Neural cell (in vitro differentiated cells): Measurements from ENCODE around the gene PHACTR1. TPM values are rescaled to one million over a fixed set of nuclear protein-coding genes. Genes with fewer than 3 reads are reported as not detected.

Source experiments
- H2AFZ ChIP-seq: fragments of 200-600, 300-800 bp; sonication (generic), shearing (Covaris generic); 2 replicates; pipeline ENCODE4 v1.6.0; 2014; ENCODE audit warnings: low read depth, mild to moderate bottlenecking, antibody characterized with exemption, low read length, moderate library complexity
- H3F3A ChIP-seq: fragments of 200-600 bp; shearing (Covaris generic); 2 replicates; pipeline ENCODE4 v1.6.1; 2016; ENCODE audit warnings: mild to moderate bottlenecking, moderate library complexity, mixed read lengths, antibody characterized with exemption, low read length; ENCODE audit not compliant: insufficient read depth, poor library complexity, severe bottlenecking
- H3K27ac ChIP-seq: fragments of 200-600, 300-800 bp; sonication (generic), shearing (Covaris generic); 2 replicates; pipeline ENCODE4 v1.5.1; 2014; ENCODE audit warnings: mild to moderate bottlenecking, low read length, moderate library complexity
- H3K27me3 ChIP-seq: fragments of 300-800, 200-600 bp; sonication (generic), shearing (Covaris generic); 2 replicates; pipeline ENCODE4 v1.6.0; 2014; ENCODE audit warnings: mild to moderate bottlenecking, low read depth, low read length, moderate library complexity; ENCODE audit not compliant: insufficient read depth
- H3K36me3 ChIP-seq: fragments of 300-800, 200-600 bp; sonication (generic), shearing (Covaris generic); 2 replicates; pipeline ENCODE4 v1.5.1; 2014; ENCODE audit warnings: mild to moderate bottlenecking, antibody characterized with exemption, low read length, moderate library complexity; ENCODE audit not compliant: insufficient read depth
- H3K4me2 ChIP-seq: fragments of 300-800, 200-600 bp; sonication (generic), shearing (Covaris generic); 2 replicates; pipeline ENCODE4 v1.6.0; 2014; ENCODE audit warnings: mild to moderate bottlenecking, low read length
- H3K4me3 ChIP-seq: fragments of 300-800, 200-600 bp; sonication (generic), shearing (Covaris generic); 2 replicates; pipeline ENCODE4 v1.5.1; 2014; ENCODE audit warnings: mild to moderate bottlenecking, low read length, moderate library complexity
- H3K79me2 ChIP-seq: fragments of 200-600 bp; shearing (Covaris generic); replicated peaks from 2 replicates; pipeline ENCODE4 v1.6.0; 2014; ENCODE audit warnings: mild to moderate bottlenecking, low read length, moderate library complexity; ENCODE audit not compliant: insufficient read depth
- H3K9ac ChIP-seq: fragments of 300-800, 200-600 bp; sonication (generic), shearing (Covaris generic); 2 replicates; pipeline ENCODE4 v1.6.1; 2016; ENCODE audit warnings: mild to moderate bottlenecking, low read length, mixed read lengths
- H3K9me2 ChIP-seq: fragments of 200-600 bp; shearing (Covaris generic); 2 replicates; pipeline ENCODE4 v1.6.1; 2016; ENCODE audit warnings: mild to moderate bottlenecking, low read length, mixed read lengths; ENCODE audit not compliant: insufficient read depth
- H3K9me3 ChIP-seq: fragments of 200-600, 300-800 bp; sonication (generic), shearing (Covaris generic); 2 replicates; pipeline ENCODE4 v1.6.1; 2016; ENCODE audit warnings: mild to moderate bottlenecking, mixed run types, low read length, moderate library complexity, mixed read lengths
- H4K20me1 ChIP-seq: fragments of 200-600 bp; shearing (Covaris generic); 2 replicates; pipeline ENCODE4 v1.6.1; 2016; ENCODE audit warnings: mild to moderate bottlenecking, mixed run types; ENCODE audit not compliant: insufficient read depth
- CTCF ChIP-seq: fragments of 450-650 bp; IDR thresholded peaks from 2 replicates; pipeline ENCODE4 v1.5.1; 2014; ENCODE audit warnings: antibody characterized with exemption, mild to moderate bottlenecking, moderate library complexity; ENCODE audit not compliant: poor library complexity, severe bottlenecking
- EP300 ChIP-seq: fragments of 450-650 bp; conservative IDR thresholded peaks from 2 replicates; pipeline ENCODE4 v1.6.1; 2014; ENCODE audit warnings: antibody characterized with exemption, mild to moderate bottlenecking, moderate library complexity; ENCODE audit not compliant: poor library complexity, severe bottlenecking
- EZH2 ChIP-seq: fragments of 200-600, 300-800 bp; shearing (Covaris generic), sonication (generic); IDR thresholded peaks from 2 replicates; pipeline ENCODE4 v1.6.1; 2014; ENCODE audit warnings: antibody characterized with exemption, low read length, borderline replicate concordance, mild to moderate bottlenecking; ENCODE audit not compliant: insufficient read depth, poor library complexity, severe bottlenecking
- MXI1 ChIP-seq: fragments of 450-650 bp; conservative IDR thresholded peaks from 2 replicates; pipeline ENCODE4 v1.6.1; 2014; ENCODE audit warnings: antibody characterized with exemption, mild to moderate bottlenecking; ENCODE audit not compliant: poor library complexity, severe bottlenecking
- POLR2AphosphoS5 ChIP-seq: IDR thresholded peaks from 2 replicates; pipeline ENCODE4 v1.6.1; 2012
- RAD21 ChIP-seq: fragments of 450-650 bp; conservative IDR thresholded peaks from 2 replicates; pipeline ENCODE4 v1.6.1; 2014; ENCODE audit warnings: antibody characterized with exemption, mild to moderate bottlenecking, moderate library complexity
- SMC3 ChIP-seq: fragments of 450-650 bp; conservative IDR thresholded peaks from 2 replicates; pipeline ENCODE4 v1.6.1; 2014; ENCODE audit warnings: antibody characterized with exemption, mild to moderate bottlenecking, moderate library complexity; ENCODE audit not compliant: poor library complexity
- TAF1 ChIP-seq: IDR thresholded peaks from 2 replicates; pipeline ENCODE4 v1.6.1; 2012; ENCODE audit warnings: low read depth
- polyA plus RNA-seq: library from polyadenylated mRNA; depleted of rRNA; stranded (reverse); fragments of >200 nt; gene quantifications from 2 replicates; pipeline ENCODE4 v1.2.3, GENCODE V29; 2014
- TF ChIP-seq, protein P1 (sequence below): IDR thresholded peaks from 2 replicates; pipeline ENCODE4 v1.6.1; 2012; ENCODE audit warnings: borderline replicate concordance

Gene PHACTR1
- polyA plus RNA-seq, 1 donor from 2014 or later: 7.8 TPM

- no peaks in the 10 kb centered on the region for H3K79me2 ChIP-seq
- no peaks in the 10 kb centered on the region for H4K20me1 ChIP-seq
- H3K36me3 ChIP-seq: no peaks in the 10 kb centered on the region
- peak overlapping the region; percentile 67 for H3K4me3 ChIP-seq
- peaks cover 53% of the 10 kb centered on the region for H3K27me3 ChIP-seq
- TF ChIP-seq EZH2 (no peak), EP300 (no peak), CTCF (no peak), SMC3 (no peak), MXI1 (no peak)
- TF ChIP-seq, protein P1, sequence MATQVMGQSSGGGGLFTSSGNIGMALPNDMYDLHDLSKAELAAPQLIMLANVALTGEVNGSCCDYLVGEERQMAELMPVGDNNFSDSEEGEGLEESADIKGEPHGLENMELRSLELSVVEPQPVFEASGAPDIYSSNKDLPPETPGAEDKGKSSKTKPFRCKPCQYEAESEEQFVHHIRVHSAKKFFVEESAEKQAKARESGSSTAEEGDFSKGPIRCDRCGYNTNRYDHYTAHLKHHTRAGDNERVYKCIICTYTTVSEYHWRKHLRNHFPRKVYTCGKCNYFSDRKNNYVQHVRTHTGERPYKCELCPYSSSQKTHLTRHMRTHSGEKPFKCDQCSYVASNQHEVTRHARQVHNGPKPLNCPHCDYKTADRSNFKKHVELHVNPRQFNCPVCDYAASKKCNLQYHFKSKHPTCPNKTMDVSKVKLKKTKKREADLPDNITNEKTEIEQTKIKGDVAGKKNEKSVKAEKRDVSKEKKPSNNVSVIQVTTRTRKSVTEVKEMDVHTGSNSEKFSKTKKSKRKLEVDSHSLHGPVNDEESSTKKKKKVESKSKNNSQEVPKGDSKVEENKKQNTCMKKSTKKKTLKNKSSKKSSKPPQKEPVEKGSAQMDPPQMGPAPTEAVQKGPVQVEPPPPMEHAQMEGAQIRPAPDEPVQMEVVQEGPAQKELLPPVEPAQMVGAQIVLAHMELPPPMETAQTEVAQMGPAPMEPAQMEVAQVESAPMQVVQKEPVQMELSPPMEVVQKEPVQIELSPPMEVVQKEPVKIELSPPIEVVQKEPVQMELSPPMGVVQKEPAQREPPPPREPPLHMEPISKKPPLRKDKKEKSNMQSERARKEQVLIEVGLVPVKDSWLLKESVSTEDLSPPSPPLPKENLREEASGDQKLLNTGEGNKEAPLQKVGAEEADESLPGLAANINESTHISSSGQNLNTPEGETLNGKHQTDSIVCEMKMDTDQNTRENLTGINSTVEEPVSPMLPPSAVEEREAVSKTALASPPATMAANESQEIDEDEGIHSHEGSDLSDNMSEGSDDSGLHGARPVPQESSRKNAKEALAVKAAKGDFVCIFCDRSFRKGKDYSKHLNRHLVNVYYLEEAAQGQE: no peak
- no peaks in the 10 kb centered on the region for H3K9me3 ChIP-seq
- no peak overlapping the region for H3K27ac ChIP-seq
- H3K4me2 ChIP-seq: peak overlapping the region; percentile 36
- H3K9me2 ChIP-seq: no peaks in the 10 kb centered on the region
- H2AFZ ChIP-seq: no peak overlapping the region
- H3F3A ChIP-seq: no peaks in the 10 kb centered on the region
- no peak overlapping the region for H3K9ac ChIP-seq
Measured at GRCh38 chr6:13014504-13015378, 298.2 kb downstream of the PHACTR1 start.

GRCh38 chr6:13015379-13015681 is 298.8 kb downstream of the PHACTR1 start:
- Histone ChIP-seq H3K9me2 (no peaks in the 10 kb centered on the region), H3K9me3 (no peaks in the 10 kb centered on the region), H2AFZ (no peak overlapping the region), H3K4me2 (no peak overlapping the region), H3K9ac (no peak overlapping the region), H3K4me3 (no peak overlapping the region), H3K79me2 (no peaks in the 10 kb centered on the region), H3K27me3 (peaks cover 53% of the 10 kb centered on the region), H3K27ac (no peak overlapping the region), H3K36me3 (no peaks in the 10 kb centered on the region), H3F3A (no peaks in the 10 kb centered on the region), H4K20me1 (no peaks in the 10 kb centered on the region)
- TF ChIP-seq EP300: no peak
- no peak for TF ChIP-seq POLR2AphosphoS5
- TF ChIP-seq CTCF: no peak
- TF ChIP-seq RAD21: no peak
- TF ChIP-seq, protein P1: no peak
- no peak for TF ChIP-seq TAF1
